NCI-H2196 treated with DMSO at 0.1 percent for 48 hours (cell line): Measurements from ENCODE around the gene ZFYVE28.

Source experiments
- DNase-seq: peaks from one replicate; lab custom pipeline; 2025; ENCODE audit not compliant: unreplicated experiment; lab: John Stamatoyannopoulos, UW

ZFYVE28 gene

GRCh38 chr4:2354760-2355159 lies 63.7 kb downstream of the ZFYVE28 start:
- DNase-seq: no peak

GRCh38 chr4:2354118-2354517 lies 64.3 kb downstream of the ZFYVE28 start:
- no peak for DNase-seq

GRCh38 chr4:2353222-2354107 lies 65.0 kb downstream of the ZFYVE28 start:
- no peak for DNase-seq

- DNase-seq: no peak
Measured at GRCh38 chr4:2352729-2353221, 65.7 kb downstream of the ZFYVE28 start.

GRCh38 chr4:2352171-2352570 lies 66.3 kb downstream of the ZFYVE28 start:
- DNase-seq: no peak

GRCh38 chr4:2350982-2351381 lies 67.5 kb downstream of the ZFYVE28 start:
- DNase-seq: no peak

- no peak for DNase-seq
Measured at GRCh38 chr4:2348786-2349185, 69.7 kb downstream of the ZFYVE28 start.

GRCh38 chr4:2347190-2347589 lies 71.3 kb downstream of the ZFYVE28 start:
- no peak for DNase-seq

GRCh38 chr4:2343476-2343875 lies 75.0 kb downstream of the ZFYVE28 start:
- no peak for DNase-seq

- DNase-seq: no peak
Measured at GRCh38 chr4:2341911-2342652, 76.4 kb downstream of the ZFYVE28 start.

GRCh38 chr4:2341261-2341841 lies 77.1 kb downstream of the ZFYVE28 start:
- DNase-seq: no peak

GRCh38 chr4:2340272-2341061 lies 78.0 kb downstream of the ZFYVE28 start:
- DNase-seq: no peak

GRCh38 chr4:2339458-2340271 lies 78.8 kb downstream of the ZFYVE28 start:
- no peak for DNase-seq

- DNase-seq: no peak
Measured at GRCh38 chr4:2338754-2339457, 79.5 kb downstream of the ZFYVE28 start.

GRCh38 chr4:2337896-2338295 lies 80.5 kb downstream of the ZFYVE28 start:
- DNase-seq: no peak

- no peak for DNase-seq
Measured at GRCh38 chr4:2337131-2337723, 81.2 kb downstream of the ZFYVE28 start.

GRCh38 chr4:2336659-2337058 lies 81.8 kb downstream of the ZFYVE28 start:
- DNase-seq: no peak

GRCh38 chr4:2335729-2336101 lies 82.7 kb downstream of the ZFYVE28 start:
- no peak for DNase-seq
